ENCODE results near the gene MDM2. TPM values are rescaled to one million over a fixed set of nuclear protein-coding genes. Genes with fewer than 3 reads are reported as not detected.

MDM2 gene
- polyA plus RNA-seq, 1 of the 3 experiments (the other 2 are of a cell fraction) = 21.5 TPM

GRCh38 chr12:68876461-68876860 lies 68.5 kb downstream of the MDM2 start:
- no peaks in the 10 kb centered on the region for H3K27me3 ChIP-seq (ENCODE audit: insufficient read depth)
- CTCF ChIA-PET = no interaction called here
- TF ChIP-seq TCF12 (IDR thresholded peaks at IDR 0.05) = no peak
- TF ChIP-seq RFX5 (IDR thresholded peaks at IDR 0.05; ENCODE audit: low read length) = no peak
- TF ChIP-seq GATA2 (CRISPR knock-in tag; IDR thresholded peaks at IDR 0.05) = no peak
- TF ChIP-seq CTCF (IDR thresholded peaks at IDR 0.05) = no peak
- TF ChIP-seq TAF1 (IDR thresholded peaks at IDR 0.05; ENCODE audit: borderline replicate concordance, low read depth, low read length) = no peak
- no peak for TF ChIP-seq FOSL2 (IDR thresholded peaks at IDR 0.05; ENCODE audit: borderline replicate concordance, low read depth)
- TF ChIP-seq MEF2A (IDR thresholded peaks at IDR 0.05; ENCODE audit: borderline replicate concordance, low read depth) = no peak
- 17% methylated on average over 4 of the region's 4 CpGs for WGBS (ENCODE audit: low lambda C conversion rate)
- H3K27ac ChIP-seq (ENCODE audit: low read depth in 2 of 2, low read length in 1 of 2) = no peak overlapping the region
- no peaks in the 10 kb centered on the region for H3K79me2 ChIP-seq (ENCODE audit: insufficient read depth)
- DNase-seq = no peak
- no peak overlapping the region for H3K9ac ChIP-seq
- H3K36me3 ChIP-seq (replicated peaks in 1 of 2; ENCODE audit: control insufficient read depth in 1 of 2, insufficient read depth in 2 of 2, low read length in 1 of 2) = no peaks in the 10 kb centered on the region
- no peaks in the 10 kb centered on the region for H4K20me1 ChIP-seq (ENCODE audit: insufficient read depth)
- no peaks in the 10 kb centered on the region for H3K9me2 ChIP-seq
- no peaks in the 10 kb centered on the region for H3K9me3 ChIP-seq
- H2AFZ ChIP-seq (ENCODE audit: low read depth) = 0 out of 2 replicates have a peak overlapping the region, but pooled peaks have one; percentile 57
- H3K4me3 ChIP-seq (ENCODE audit: low read depth in 2 of 2, low read length in 1 of 2) = no peak overlapping the region
- no peaks in the 10 kb centered on the region for H3F3A ChIP-seq (replicated peaks; ENCODE audit: insufficient read depth)
- POLR2A ChIA-PET = no interaction called here
- H3K4me1 ChIP-seq (ENCODE audit: control insufficient read depth in 1 of 2, insufficient read depth in 2 of 2, low read depth in 1 of 2, low read length in 1 of 2) = no peaks in the 10 kb centered on the region
- no peak overlapping the region for H3K4me2 ChIP-seq

- ChIA-PET CTCF (interaction anchor here (1.6 kb wide), 1 partner anchor 10 kb away, joined by 3 read pairs; no protein-coding TSS in a partner anchor), POLR2A (no interaction called here)
- Histone ChIP-seq H3K4me1 (ENCODE audit: control insufficient read depth in 1 of 2, insufficient read depth in 2 of 2, low read depth in 1 of 2, low read length in 1 of 2) (no peaks in the 10 kb centered on the region), H3K36me3 (replicated peaks in 1 of 2; ENCODE audit: control insufficient read depth in 1 of 2, insufficient read depth in 2 of 2, low read length in 1 of 2) (no peaks in the 10 kb centered on the region), H4K20me1 (ENCODE audit: insufficient read depth) (no peaks in the 10 kb centered on the region), H3K9me3 (no peaks in the 10 kb centered on the region), H3F3A (replicated peaks; ENCODE audit: insufficient read depth) (no peaks in the 10 kb centered on the region), H3K79me2 (ENCODE audit: insufficient read depth) (no peaks in the 10 kb centered on the region), H3K4me2 (no peak overlapping the region), H3K27me3 (ENCODE audit: insufficient read depth) (no peaks in the 10 kb centered on the region), H3K9me2 (no peaks in the 10 kb centered on the region), H3K4me3 (ENCODE audit: low read depth in 2 of 2, low read length in 1 of 2) (no peak overlapping the region), H3K9ac (no peak overlapping the region), H2AFZ (ENCODE audit: low read depth) (no peak overlapping the region), H3K27ac (ENCODE audit: low read depth in 2 of 2, low read length in 1 of 2) (no peak overlapping the region)
- WGBS (ENCODE audit: low lambda C conversion rate) = 57% methylated on average over 4 of the region's 4 CpGs
- no peak for DNase-seq
- TF ChIP-seq MEF2A (IDR thresholded peaks at IDR 0.05; ENCODE audit: borderline replicate concordance, low read depth) (no peak), MAX (IDR thresholded peaks at IDR 0.05; ENCODE audit: low read depth) (no peak), NRF1 (IDR thresholded peaks at IDR 0.05; ENCODE audit: low read depth, low read length) (no peak), MXI1 (IDR thresholded peaks at IDR 0.05; ENCODE audit: low read depth, low read length) (no peak), EZH2phosphoT487 (IDR thresholded peaks at IDR 0.05; ENCODE audit: borderline replicate concordance, low read depth) (no peak), RFX5 (IDR thresholded peaks at IDR 0.05; ENCODE audit: low read length) (no peak), RAD21 (IDR thresholded peaks at IDR 0.05; ENCODE audit: low read length) (no peak), TCF12 (IDR thresholded peaks at IDR 0.05) (no peak), ZBTB33 (IDR thresholded peaks at IDR 0.05; ENCODE audit: borderline replicate concordance, low read depth) (no peak), GATA2 (CRISPR knock-in tag; IDR thresholded peaks at IDR 0.05) (no peak), RCOR1 (IDR thresholded peaks at IDR 0.05; ENCODE audit: low read length) (no peak), ELF1 (IDR thresholded peaks at IDR 0.05) (no peak), EP300 (IDR thresholded peaks at IDR 0.05; ENCODE audit: borderline replicate concordance in 1 of 2, low read depth in 1 of 2, low read length in 1 of 2) (no peak), JUND (IDR thresholded peaks at IDR 0.05) (no peak), CHD2 (IDR thresholded peaks at IDR 0.05; ENCODE audit: low read length, partially characterized antibody) (no peak), GABPA (IDR thresholded peaks at IDR 0.05; ENCODE audit: low read depth) (no peak), TAF1 (IDR thresholded peaks at IDR 0.05; ENCODE audit: borderline replicate concordance, low read depth, low read length) (no peak), TEAD4 (IDR thresholded peaks at IDR 0.05; ENCODE audit: borderline replicate concordance, insufficient read depth) (no peak), YY1 (IDR thresholded peaks at IDR 0.05; ENCODE audit: low read depth) (no peak)
Measured at GRCh38 chr12:68877583-68877982, 69.6 kb downstream of the MDM2 start.

Measured in SK-N-SH (cell line).